Kidney epithelial cell (primary cell): Measurements from ENCODE around the gene ST3GAL4. TPM values are rescaled to one million over a fixed set of nuclear protein-coding genes. Genes with fewer than 3 reads are reported as not detected.

Source experiments
- DNase-seq: peaks from one replicate; pipeline ENCODE4 v3.0.0-alpha.2; 2010; ENCODE audit warnings: low read depth
- H3K27me3 ChIP-seq: 2 replicates; pipeline ENCODE4 v1.6.0; 2011; ENCODE audit warnings: low read length; ENCODE audit not compliant: control insufficient read depth, insufficient read depth
- H3K36me3 ChIP-seq: 2 replicates; pipeline ENCODE4 v1.5.1; 2011; ENCODE audit warnings: low read length; ENCODE audit not compliant: control insufficient read depth, insufficient read depth
- H3K4me3 ChIP-seq: 2 replicates; pipeline ENCODE4 v1.5.1; 2011; ENCODE audit warnings: low read depth, mild to moderate bottlenecking, control low read depth, low read length
- total RNA-seq: library from RNA; depleted of rRNA; stranded (reverse); fragments of >200 nt; gene quantifications from 2 replicates; pipeline ENCODE4 v1.2.3, GENCODE V29; 2015
- TF ChIP-seq, protein P1 (sequence below): IDR thresholded peaks from 2 replicates; pipeline ENCODE4 v1.5.1; 2011; ENCODE audit warnings: mild to moderate bottlenecking, moderate library complexity, low read length, control low read depth, inconsistent platforms; ENCODE audit not compliant: insufficient read depth, poor library complexity, severe bottlenecking

Gene ST3GAL4
- total RNA-seq, 1 donor from 2014 or later, result 12.7 TPM

DNA sequence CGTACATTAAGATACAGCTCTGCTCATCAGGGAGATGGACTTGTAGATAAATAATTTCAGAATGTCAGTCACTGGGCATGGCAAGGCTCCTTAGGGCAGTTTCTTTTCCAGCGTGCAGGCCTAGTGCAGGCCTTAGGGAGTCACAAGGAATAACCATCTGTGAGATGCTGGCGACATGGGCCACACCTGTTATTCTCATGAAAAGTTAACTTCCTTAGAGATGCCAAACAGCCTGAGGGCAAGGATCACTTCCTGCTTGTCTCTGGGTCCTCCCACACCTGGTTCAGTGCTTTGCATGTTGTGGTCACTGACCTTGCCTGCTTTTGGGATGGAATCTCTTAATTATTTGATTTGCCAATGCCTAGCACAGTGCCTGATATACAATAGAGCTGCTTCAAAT lies 70.6 kb downstream of the ST3GAL4 start:
- TF ChIP-seq, protein P1, sequence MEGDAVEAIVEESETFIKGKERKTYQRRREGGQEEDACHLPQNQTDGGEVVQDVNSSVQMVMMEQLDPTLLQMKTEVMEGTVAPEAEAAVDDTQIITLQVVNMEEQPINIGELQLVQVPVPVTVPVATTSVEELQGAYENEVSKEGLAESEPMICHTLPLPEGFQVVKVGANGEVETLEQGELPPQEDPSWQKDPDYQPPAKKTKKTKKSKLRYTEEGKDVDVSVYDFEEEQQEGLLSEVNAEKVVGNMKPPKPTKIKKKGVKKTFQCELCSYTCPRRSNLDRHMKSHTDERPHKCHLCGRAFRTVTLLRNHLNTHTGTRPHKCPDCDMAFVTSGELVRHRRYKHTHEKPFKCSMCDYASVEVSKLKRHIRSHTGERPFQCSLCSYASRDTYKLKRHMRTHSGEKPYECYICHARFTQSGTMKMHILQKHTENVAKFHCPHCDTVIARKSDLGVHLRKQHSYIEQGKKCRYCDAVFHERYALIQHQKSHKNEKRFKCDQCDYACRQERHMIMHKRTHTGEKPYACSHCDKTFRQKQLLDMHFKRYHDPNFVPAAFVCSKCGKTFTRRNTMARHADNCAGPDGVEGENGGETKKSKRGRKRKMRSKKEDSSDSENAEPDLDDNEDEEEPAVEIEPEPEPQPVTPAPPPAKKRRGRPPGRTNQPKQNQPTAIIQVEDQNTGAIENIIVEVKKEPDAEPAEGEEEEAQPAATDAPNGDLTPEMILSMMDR, result no peak
- Histone ChIP-seq H3K27me3 (peaks cover 7% of the 10 kb centered on the region), H3K36me3 (no peaks in the 10 kb centered on the region), H3K4me3 (no peak overlapping the region)
- no peak for DNase-seq

- H3K4me3 ChIP-seq, result no peak overlapping the region
- TF ChIP-seq, protein P1, result no peak
- H3K27me3 ChIP-seq, result peaks cover 7% of the 10 kb centered on the region
- no peaks in the 10 kb centered on the region for H3K36me3 ChIP-seq
- DNase-seq, result peak; percentile 19
Observed at GRCh38 chr11:126426820-126427749, 71.6 kb downstream of the ST3GAL4 start.

DNA sequence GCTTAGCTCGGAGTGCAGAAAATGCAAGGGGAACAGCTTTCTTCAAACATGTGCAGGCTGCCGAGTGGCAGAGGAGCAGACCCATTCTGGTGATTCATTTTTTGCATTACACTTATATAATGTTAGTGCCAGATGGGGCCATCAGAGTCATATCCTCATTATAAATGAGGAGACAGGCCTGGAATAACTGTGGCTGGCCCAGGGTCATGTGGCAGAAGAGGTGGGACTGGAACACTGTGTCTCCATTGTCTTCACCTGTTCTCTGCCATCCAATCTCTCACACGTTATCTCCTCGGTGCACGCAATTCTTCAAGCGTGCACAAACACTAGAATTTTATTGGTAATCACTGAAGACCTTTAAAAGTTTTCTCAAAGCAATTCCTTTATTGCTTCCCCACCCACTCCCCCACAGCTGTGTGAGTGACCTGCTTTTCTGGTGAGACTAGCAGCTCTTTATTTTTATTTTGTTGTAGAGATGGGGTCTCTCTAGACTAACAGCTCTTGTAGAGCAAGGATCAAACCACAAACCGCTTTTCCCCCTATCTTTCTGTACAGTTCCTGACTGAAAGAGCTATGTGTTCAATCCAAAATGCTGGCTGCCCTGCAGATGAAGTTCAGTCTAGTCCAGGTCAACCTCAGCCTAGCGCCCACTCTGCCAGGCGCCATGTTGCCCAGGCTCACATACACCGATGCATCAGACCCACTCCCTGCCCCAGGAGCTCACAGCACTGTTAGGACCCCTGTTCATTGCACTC lies 75.3 kb downstream of the ST3GAL4 start:
- Histone ChIP-seq H3K36me3 (no peaks in the 10 kb centered on the region), H3K27me3 (no peaks in the 10 kb centered on the region), H3K4me3 (no peak overlapping the region)
- TF ChIP-seq, protein P1, result no peak
- DNase-seq, result no peak

DNA sequence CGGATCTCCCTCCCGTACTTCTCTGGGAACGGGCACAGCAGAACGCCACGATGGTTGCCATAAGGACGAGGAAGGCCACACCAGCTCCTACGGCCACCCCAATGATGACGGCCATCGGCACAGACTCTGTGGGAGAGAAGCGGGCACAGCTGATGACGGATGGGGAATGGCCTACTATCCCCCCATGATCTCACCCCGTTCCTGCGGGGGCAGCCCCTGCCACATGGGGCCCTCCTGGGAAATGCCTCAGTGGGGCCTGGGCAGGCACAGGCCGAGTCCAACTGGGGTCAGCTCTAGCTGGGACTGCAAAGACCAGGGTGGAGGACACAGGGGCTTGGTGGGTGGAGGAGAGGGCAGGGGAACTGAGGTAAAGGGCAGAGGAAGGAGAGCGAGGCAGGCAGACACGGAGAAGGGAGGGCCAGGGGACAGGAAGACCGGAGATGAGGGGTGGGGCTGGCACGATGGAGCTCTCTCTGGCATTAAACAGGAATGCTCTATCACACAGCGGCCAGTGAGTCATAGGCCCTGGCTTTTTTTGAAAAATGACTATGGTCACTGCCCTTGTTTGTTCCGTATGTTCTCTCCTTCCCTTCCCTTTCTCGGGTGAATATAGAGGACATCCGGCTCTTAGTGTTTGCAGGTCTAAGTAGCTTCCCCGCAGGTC lies 76.0 kb downstream of the ST3GAL4 start:
- Histone ChIP-seq H3K4me3 (no peak overlapping the region), H3K27me3 (no peaks in the 10 kb centered on the region), H3K36me3 (no peaks in the 10 kb centered on the region)
- TF ChIP-seq, protein P1, result no peak
- DNase-seq, result no peak

- DNase-seq, result no peak
Observed at GRCh38 chr11:126432065-126432461, 76.6 kb downstream of the ST3GAL4 start.

More at GRCh38 chr11:126432065-126432461, 76.6 kb downstream of the ST3GAL4 start:
- no peaks in the 10 kb centered on the region for H3K36me3 ChIP-seq
- TF ChIP-seq, protein P1, result no peak
- no peaks in the 10 kb centered on the region for H3K27me3 ChIP-seq
- no peak overlapping the region for H3K4me3 ChIP-seq
